K562 (cell line): ENCODE results near the gene IL4I1. TPM values are rescaled to one million over a fixed set of nuclear protein-coding genes. Genes with fewer than 3 reads are reported as not detected.

Experiments used
- ARNT ChIP-seq, 2 experiments: fragments of 450-650 bp; IDR thresholded peaks; 2 replicates each; pipeline ENCODE4 v1.6.1; 2016; ENCODE audit warnings: mild to moderate bottlenecking in 1 of 2
- BCOR ChIP-seq: fragments of 450-650 bp; IDR thresholded peaks from 2 replicates; pipeline ENCODE4 v1.6.1; 2016
- CBFA2T2 ChIP-seq: fragments of 450-650 bp; conservative IDR thresholded peaks from 2 replicates; pipeline ENCODE4 v1.6.1; 2017; ENCODE audit warnings: mild to moderate bottlenecking
- CREM ChIP-seq: IDR thresholded peaks from 2 replicates; pipeline ENCODE4 v1.6.1; 2014; ENCODE audit warnings: antibody characterized with exemption, low read depth
- ELF1 ChIP-seq: fragments of 200-800 bp; sonication (Bioruptor generic); IDR thresholded peaks from 2 replicates; pipeline ENCODE4 v1.6.1; 2016; ENCODE audit warnings: missing genetic modification characterization, missing compliant biosample characterization
- ETV1 ChIP-seq: fragments of 450-650 bp; conservative IDR thresholded peaks from 2 replicates; pipeline ENCODE4 v1.6.1; 2016; ENCODE audit warnings: missing genetic modification characterization, control low read depth, low read depth, missing compliant biosample characterization
- FOXA1 ChIP-seq: fragments of 450-650 bp; IDR thresholded peaks from 2 replicates; pipeline ENCODE4 v1.6.1; 2016; ENCODE audit warnings: mild to moderate bottlenecking, borderline replicate concordance
- HMGN3 ChIP-seq: IDR thresholded peaks from 2 replicates; pipeline ENCODE4 v1.6.1; 2011; ENCODE audit warnings: borderline replicate concordance, low read depth, mild to moderate bottlenecking, mixed read lengths, low read length; ENCODE audit not compliant: insufficient read length; ENCODE audit errors: extremely low read depth
- HNRNPH1 ChIP-seq: fragments of 200-400 bp; formaldehyde crosslinking; optimal IDR thresholded peaks from 2 replicates; pipeline ENCODE3; 2017; ENCODE audit warnings: low read depth, mild to moderate bottlenecking, low read length, moderate library complexity
- KHSRP ChIP-seq: fragments of 450-650 bp; IDR thresholded peaks from 2 replicates; pipeline ENCODE4 v1.6.1; 2017
- MAFG ChIP-seq: fragments of 450-650 bp; conservative IDR thresholded peaks from 2 replicates; pipeline ENCODE4 v1.6.1; 2016; ENCODE audit warnings: missing genetic modification characterization, missing compliant biosample characterization
- PHF21A ChIP-seq: fragments of 450-650 bp; IDR thresholded peaks from 2 replicates; pipeline ENCODE4 v1.6.1; 2017; ENCODE audit warnings: low read depth, borderline replicate concordance
- PPARD ChIP-seq: fragments of 250-450 bp; sonication (Bioruptor Pico); IDR thresholded peaks from 2 replicates; pipeline ENCODE4 v1.8.0; 2022; ENCODE audit warnings: inconsistent platforms, mild to moderate bottlenecking, moderate library complexity
- SRSF9 ChIP-seq: fragments of 200-400 bp; formaldehyde crosslinking; IDR thresholded peaks from 2 replicates; pipeline ENCODE4 v1.6.1; 2017; ENCODE audit warnings: low read depth, low read length, borderline replicate concordance
- TAF7 ChIP-seq: fragments of 450-650 bp; IDR thresholded peaks from 2 replicates; pipeline ENCODE4 v1.6.1; 2016; ENCODE audit warnings: missing genetic modification characterization, missing compliant biosample characterization
- TCF15 ChIP-seq: fragments of 250-450 bp; sonication (Bioruptor Pico); IDR thresholded peaks from 2 replicates; pipeline ENCODE4 v1.8.0; 2022; ENCODE audit warnings: moderate library complexity, mild to moderate bottlenecking, inconsistent platforms
- TOE1 ChIP-seq, 2 experiments: fragments of 450-650 bp in 1 of 2; sonication (generic) in 1 of 2; formaldehyde crosslinking in 1 of 2; IDR thresholded peaks; 2 replicates each; pipeline versions ENCODE4 v1.7.1 to v1.8.0; 2016 to 2022; ENCODE audit warnings: borderline replicate concordance in 2 of 2, mild to moderate bottlenecking in 2 of 2, antibody characterized with exemption in 1 of 2, inconsistent platforms in 1 of 2, low read depth in 1 of 2, missing genetic modification reagents in 1 of 2, moderate library complexity in 1 of 2
- ZBTB26 ChIP-seq: fragments of 450-650 bp; formaldehyde crosslinking; IDR thresholded peaks from 2 replicates; pipeline ENCODE4 v1.4.0; 2022; ENCODE audit warnings: missing genetic modification characterization
- ZNF124 ChIP-seq: sonication (generic); formaldehyde crosslinking; IDR thresholded peaks from 2 replicates; pipeline ENCODE4 v1.8.1; 2022; ENCODE audit warnings: missing genetic modification reagents
- ZNF316 ChIP-seq: fragments of 450-650 bp; IDR thresholded peaks from 2 replicates; pipeline ENCODE4 v1.6.1; 2016
- ZNF778 ChIP-seq: fragments of 450-650 bp; formaldehyde crosslinking; IDR thresholded peaks from 2 replicates; pipeline ENCODE4 v1.4.0; 2020; ENCODE audit warnings: mild to moderate bottlenecking, moderate library complexity
- polyA plus RNA-seq, 8 experiments: library from polyadenylated mRNA; depleted of rRNA in 4 of 8; stranded (reverse) in 5 of 8; unstranded in 3 of 8; fragments of >200 nt; fragmentation: Nextera tagmentation in 2 of 8; fragmentation: Illumina TruSeq in 1 of 8; extraction: Ambion mirVana in 2 of 8; extraction: Trizol in 1 of 8; gene quantifications; 2 replicates each; pipeline versions ENCODE4 v1.2.1 to v1.2.3, GENCODE V29; 2011 to 2014; ENCODE audit warnings: inconsistent platforms in 1 of 8, missing spikeins in 1 of 8
- total RNA-seq, 7 experiments: library from RNA; depleted of rRNA in 6 of 7; stranded (reverse); fragments of >200 nt in 6 of 7; fragmentation: Illumina TruSeq in 2 of 7; extraction: Trizol in 2 of 7; gene quantifications; 2 replicates each; pipeline versions ENCODE4 v1.2.1 to v1.2.3, GENCODE V29; 2011 to 2021; ENCODE audit warnings: low replicate concordance in 1 of 7
- TF ChIP-seq, protein P1 (sequence below): sonication (generic); formaldehyde crosslinking; IDR thresholded peaks from 2 replicates; pipeline ENCODE4 v1.8.0; 2023; ENCODE audit warnings: mild to moderate bottlenecking, missing genetic modification reagents
- TF ChIP-seq, protein P2 (sequence below): sonication (generic); formaldehyde crosslinking; IDR thresholded peaks from 2 replicates; pipeline ENCODE4 v1.8.0; 2022; ENCODE audit warnings: mild to moderate bottlenecking, low read depth, missing genetic modification reagents
- TF ChIP-seq, protein P3 (sequence below): sonication (generic); formaldehyde crosslinking; IDR thresholded peaks from 2 replicates; pipeline ENCODE4 v1.8.0; 2022; ENCODE audit warnings: mild to moderate bottlenecking, missing genetic modification reagents

Gene IL4I1
- total and polyA plus RNA-seq, 9 of the 15 experiments (the other 6 are each of a cell fraction or from before 2014, with no cell fraction given): 0.06 to 0.95 (median 0.43) TPM; not detected in 2

- TF ChIP-seq TAF7 (no peak), TOE1 (IDR thresholded peaks at IDR 0.05; ENCODE audit: borderline replicate concordance) (no peak), TOE1 (CRISPR knock-in tag; IDR thresholded peaks at IDR 0.05; ENCODE audit: borderline replicate concordance, low read depth) (no peak), CBFA2T2 (no peak), TCF15 (CRISPR knock-in tag) (no peak), BCOR (no peak), ZNF124 (CRISPR knock-in tag) (no peak), PPARD (CRISPR knock-in tag) (no peak), CREM (no peak), FOXA1 (no peak), HNRNPH1 (no peak), KHSRP (no peak), ZNF316 (no peak), ELF1 (tag) (no peak), MAFG (tag) (no peak), SRSF9 (no peak), ETV1 (no peak), ZBTB26 (CRISPR knock-in tag) (0 out of 2 replicates have a peak, but pooled peaks have one; percentile 27), PHF21A (no peak), HMGN3 (peak; percentile 70), ARNT (IDR thresholded peaks at IDR 0.05) (no peak), ZNF778 (no peak)
- TF ChIP-seq, protein P1, sequence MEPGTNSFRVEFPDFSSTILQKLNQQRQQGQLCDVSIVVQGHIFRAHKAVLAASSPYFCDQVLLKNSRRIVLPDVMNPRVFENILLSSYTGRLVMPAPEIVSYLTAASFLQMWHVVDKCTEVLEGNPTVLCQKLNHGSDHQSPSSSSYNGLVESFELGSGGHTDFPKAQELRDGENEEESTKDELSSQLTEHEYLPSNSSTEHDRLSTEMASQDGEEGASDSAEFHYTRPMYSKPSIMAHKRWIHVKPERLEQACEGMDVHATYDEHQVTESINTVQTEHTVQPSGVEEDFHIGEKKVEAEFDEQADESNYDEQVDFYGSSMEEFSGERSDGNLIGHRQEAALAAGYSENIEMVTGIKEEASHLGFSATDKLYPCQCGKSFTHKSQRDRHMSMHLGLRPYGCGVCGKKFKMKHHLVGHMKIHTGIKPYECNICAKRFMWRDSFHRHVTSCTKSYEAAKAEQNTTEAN (CRISPR knock-in tag): no peak
- TF ChIP-seq, protein P2, sequence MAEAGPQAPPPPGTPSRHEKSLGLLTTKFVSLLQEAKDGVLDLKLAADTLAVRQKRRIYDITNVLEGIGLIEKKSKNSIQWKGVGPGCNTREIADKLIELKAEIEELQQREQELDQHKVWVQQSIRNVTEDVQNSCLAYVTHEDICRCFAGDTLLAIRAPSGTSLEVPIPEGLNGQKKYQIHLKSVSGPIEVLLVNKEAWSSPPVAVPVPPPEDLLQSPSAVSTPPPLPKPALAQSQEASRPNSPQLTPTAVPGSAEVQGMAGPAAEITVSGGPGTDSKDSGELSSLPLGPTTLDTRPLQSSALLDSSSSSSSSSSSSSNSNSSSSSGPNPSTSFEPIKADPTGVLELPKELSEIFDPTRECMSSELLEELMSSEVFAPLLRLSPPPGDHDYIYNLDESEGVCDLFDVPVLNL (CRISPR knock-in tag): no peak
- TF ChIP-seq, protein P3, sequence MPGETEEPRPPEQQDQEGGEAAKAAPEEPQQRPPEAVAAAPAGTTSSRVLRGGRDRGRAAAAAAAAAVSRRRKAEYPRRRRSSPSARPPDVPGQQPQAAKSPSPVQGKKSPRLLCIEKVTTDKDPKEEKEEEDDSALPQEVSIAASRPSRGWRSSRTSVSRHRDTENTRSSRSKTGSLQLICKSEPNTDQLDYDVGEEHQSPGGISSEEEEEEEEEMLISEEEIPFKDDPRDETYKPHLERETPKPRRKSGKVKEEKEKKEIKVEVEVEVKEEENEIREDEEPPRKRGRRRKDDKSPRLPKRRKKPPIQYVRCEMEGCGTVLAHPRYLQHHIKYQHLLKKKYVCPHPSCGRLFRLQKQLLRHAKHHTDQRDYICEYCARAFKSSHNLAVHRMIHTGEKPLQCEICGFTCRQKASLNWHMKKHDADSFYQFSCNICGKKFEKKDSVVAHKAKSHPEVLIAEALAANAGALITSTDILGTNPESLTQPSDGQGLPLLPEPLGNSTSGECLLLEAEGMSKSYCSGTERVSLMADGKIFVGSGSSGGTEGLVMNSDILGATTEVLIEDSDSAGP (CRISPR knock-in tag): no peak
Measured at GRCh38 chr19:49877879-49878743, 18.6 kb downstream of the IL4I1 start (continued).
